Measurements from ENCODE around the gene C16orf92.
A peak's percentile ranks its signal among the peaks of the same experiment; 100 is the strongest.
"Not testable (repeated sequence)": the region's sequence is repeated elsewhere in the genome, so short reads cannot be mapped to it uniquely, and the experiment has no call there.

Gene C16orf92

DNA sequence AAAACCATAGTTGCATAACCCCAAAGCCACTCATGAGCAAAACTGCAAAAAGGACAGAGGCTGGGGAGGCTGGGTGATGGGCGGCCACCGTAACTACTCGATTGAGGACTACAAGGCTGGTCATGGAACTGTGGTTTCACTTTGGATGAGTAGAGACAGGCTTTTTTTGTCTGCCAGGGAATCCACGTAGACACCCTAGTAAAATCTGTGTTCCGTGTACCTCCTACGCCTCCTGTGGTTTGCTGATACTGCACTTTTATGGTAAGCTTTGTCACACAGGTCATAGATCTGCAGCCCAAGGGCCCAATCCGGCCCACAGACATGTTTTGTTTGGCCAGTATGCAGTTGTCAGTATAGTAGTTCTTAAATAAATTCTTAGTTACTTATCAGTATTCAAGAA, 10.3 kb downstream of the C16orf92 start:
- no peak for DNase-seq (ENCODE audit: insufficient read length)
- no peak for TF ChIP-seq TAF1 (IDR thresholded peaks at IDR 0.05; ENCODE audit: borderline replicate concordance, low read depth, low read length)
- no peak for TF ChIP-seq POLR2AphosphoS5 (IDR thresholded peaks at IDR 0.05; ENCODE audit: low read depth, low read length)
- no peak for TF ChIP-seq POLR2A (IDR thresholded peaks at IDR 0.05; ENCODE audit: low read depth, low read length)
- FAIRE-seq = peak; percentile 68

GRCh38 chr16:30040221-30040620, 17.2 kb downstream of the C16orf92 start:
- FAIRE-seq = no peak
- DNase-seq (ENCODE audit: insufficient read length) = no peak

DNA sequence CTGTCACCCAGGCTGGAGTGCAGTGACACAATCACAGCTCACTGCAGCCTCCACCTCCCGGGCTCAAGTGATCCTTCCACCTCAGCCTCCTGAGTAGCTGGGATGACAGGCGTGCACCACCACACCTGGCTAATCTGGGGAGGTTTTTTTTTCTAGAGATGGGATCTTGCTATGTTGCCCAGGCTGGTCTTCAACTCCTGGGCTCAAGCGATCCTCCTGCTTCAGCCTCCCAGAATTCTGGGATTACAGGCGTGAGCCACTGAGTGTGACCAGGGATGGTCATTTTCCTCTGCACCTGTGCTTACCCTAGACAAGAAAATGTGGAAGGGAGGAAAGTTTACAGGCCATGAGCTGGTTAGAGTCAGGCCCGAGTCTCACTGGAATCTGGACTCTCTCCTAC, 17.7 kb downstream of the C16orf92 start:
- DNase-seq (ENCODE audit: insufficient read length); FAIRE-seq: not testable (repeated sequence)

More at GRCh38 chr16:30040221-30040620, 17.2 kb downstream of the C16orf92 start:
- TF ChIP-seq TAF1 (IDR thresholded peaks at IDR 0.05; ENCODE audit: borderline replicate concordance, low read depth, low read length) (no peak), POLR2AphosphoS5 (IDR thresholded peaks at IDR 0.05; ENCODE audit: low read depth, low read length) (no peak), POLR2A (IDR thresholded peaks at IDR 0.05; ENCODE audit: low read depth, low read length) (no peak)

- DNase-seq (ENCODE audit: insufficient read length) (no peak), FAIRE-seq (no peak)
- no peak for TF ChIP-seq TAF1 (IDR thresholded peaks at IDR 0.05; ENCODE audit: borderline replicate concordance, low read depth, low read length)
- no peak for TF ChIP-seq POLR2A (IDR thresholded peaks at IDR 0.05; ENCODE audit: low read depth, low read length)
- no peak for TF ChIP-seq POLR2AphosphoS5 (IDR thresholded peaks at IDR 0.05; ENCODE audit: low read depth, low read length)
Measured at GRCh38 chr16:30041841-30042240, 18.8 kb downstream of the C16orf92 start.

DNA sequence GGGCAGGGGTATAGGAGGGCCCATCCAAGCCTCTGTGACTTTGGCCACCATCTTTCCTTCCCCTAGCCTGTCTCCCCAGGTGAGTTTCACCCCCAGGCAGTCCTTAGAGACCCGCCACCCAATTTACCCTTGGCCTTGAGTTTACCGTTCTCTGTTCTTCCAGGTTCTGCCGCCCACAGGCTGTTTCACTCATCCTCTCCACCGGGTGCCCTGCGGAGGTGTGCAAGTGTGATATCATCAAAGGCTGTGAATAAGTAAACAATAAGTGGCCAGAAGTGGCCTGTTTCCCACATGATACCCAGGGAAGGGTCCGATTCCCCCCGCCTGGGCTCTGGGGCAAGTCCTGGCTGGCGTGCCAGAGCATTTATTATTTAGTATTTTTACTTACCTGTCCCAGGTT, 23.2 kb downstream of the C16orf92 start:
- no peak for TF ChIP-seq POLR2AphosphoS5 (IDR thresholded peaks at IDR 0.05; ENCODE audit: low read depth, low read length)
- no peak for TF ChIP-seq TAF1 (IDR thresholded peaks at IDR 0.05; ENCODE audit: borderline replicate concordance, low read depth, low read length)
- no peak for TF ChIP-seq POLR2A (IDR thresholded peaks at IDR 0.05; ENCODE audit: low read depth, low read length)
- FAIRE-seq = no peak
- no peak for DNase-seq (ENCODE audit: insufficient read length)

GRCh38 chr16:30046588-30046987, 23.6 kb downstream of the C16orf92 start:
- DNase-seq (ENCODE audit: insufficient read length) (no peak), FAIRE-seq (no peak)
- TF ChIP-seq TAF1 (IDR thresholded peaks at IDR 0.05; ENCODE audit: borderline replicate concordance, low read depth, low read length) (no peak), POLR2AphosphoS5 (IDR thresholded peaks at IDR 0.05; ENCODE audit: low read depth, low read length) (no peak), POLR2A (IDR thresholded peaks at IDR 0.05; ENCODE audit: low read depth, low read length) (no peak)

DNA sequence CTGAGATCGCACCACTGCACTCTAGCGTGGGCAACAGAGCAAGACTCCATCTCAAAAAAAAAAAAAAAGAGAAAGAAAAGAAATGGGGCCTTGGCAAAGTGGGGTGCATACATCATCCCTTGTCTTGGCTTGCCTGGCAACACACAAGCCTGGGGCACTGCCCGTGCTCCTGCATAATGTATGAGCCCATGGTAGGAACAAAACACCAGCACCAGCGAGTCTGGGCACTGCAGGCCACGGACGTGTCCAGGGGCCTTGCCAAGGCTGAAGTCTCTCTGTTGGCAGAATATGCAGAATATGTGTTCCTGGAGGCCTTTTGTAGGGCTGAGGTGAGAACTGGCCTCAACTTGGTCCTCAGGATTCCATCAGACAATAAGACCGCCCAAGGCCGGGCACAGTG, 26.9 kb downstream of the C16orf92 start:
- DNase-seq (ENCODE audit: insufficient read length) (no peak), FAIRE-seq (no peak)
- no peak for TF ChIP-seq POLR2AphosphoS5 (IDR thresholded peaks at IDR 0.05; ENCODE audit: low read depth, low read length)
- no peak for TF ChIP-seq POLR2A (IDR thresholded peaks at IDR 0.05; ENCODE audit: low read depth, low read length)
- no peak for TF ChIP-seq TAF1 (IDR thresholded peaks at IDR 0.05; ENCODE audit: borderline replicate concordance, low read depth, low read length)

DNA sequence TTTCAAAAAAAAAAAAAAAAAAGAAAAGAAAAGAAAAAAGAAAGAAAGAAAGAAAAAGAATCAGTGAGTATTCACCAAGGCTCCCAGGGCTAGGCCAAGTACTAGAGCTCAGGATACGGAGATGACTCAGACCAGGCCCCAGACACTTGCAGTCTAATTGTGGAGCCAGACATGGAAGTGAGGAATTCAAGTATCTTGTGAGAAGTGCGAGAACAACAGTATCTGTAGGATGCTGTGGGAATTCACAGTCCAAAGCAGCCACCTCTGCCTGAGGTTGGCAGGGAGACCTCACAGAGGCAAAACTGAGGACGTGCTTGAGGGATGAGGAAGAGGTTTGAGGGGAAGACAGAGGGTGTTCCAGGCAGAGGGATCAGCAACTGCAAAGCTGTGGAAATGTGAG, 28.5 kb downstream of the C16orf92 start:
- no peak for FAIRE-seq
- TF ChIP-seq TAF1 (IDR thresholded peaks at IDR 0.05; ENCODE audit: borderline replicate concordance, low read depth, low read length) (no peak), POLR2A (IDR thresholded peaks at IDR 0.05; ENCODE audit: low read depth, low read length) (no peak), POLR2AphosphoS5 (IDR thresholded peaks at IDR 0.05; ENCODE audit: low read depth, low read length) (no peak)
- DNase-seq (ENCODE audit: insufficient read length) = no peak

DNA sequence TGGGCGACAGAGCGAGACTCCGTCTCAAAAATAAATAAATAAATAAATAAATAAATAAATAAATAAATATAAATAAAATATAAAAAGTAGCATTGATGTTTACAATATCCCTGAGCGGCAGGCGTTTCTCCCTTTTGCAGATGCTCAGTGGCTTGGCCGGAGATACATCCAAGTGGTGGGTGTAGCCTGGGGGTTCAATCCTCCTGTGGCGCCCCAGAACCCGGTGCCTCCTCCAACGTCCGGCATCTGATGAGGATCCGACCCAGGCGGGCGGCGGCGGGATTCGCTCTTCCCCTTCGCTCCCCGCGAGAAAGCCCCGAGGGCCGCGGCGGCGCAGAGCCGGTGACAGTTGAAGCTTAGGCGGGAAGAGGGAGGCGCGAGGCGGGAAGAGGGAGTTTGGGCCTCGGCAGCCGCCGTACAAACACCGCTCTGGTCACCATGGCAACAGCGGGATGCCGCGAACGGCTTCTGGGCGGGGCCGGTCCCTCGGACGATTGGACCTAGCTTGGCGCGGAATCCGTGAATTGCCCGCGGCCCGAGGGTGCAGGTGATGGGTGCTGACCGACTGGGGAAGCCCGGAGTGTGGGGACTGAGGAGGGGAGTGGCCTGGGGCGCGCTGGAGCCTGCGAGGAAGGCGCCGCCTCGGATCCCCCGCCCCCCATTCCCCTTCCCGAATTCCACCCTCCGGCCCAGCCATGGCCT, 29.8 kb downstream of the C16orf92 start:
- TF ChIP-seq TAF1 (IDR thresholded peaks at IDR 0.05; ENCODE audit: borderline replicate concordance, low read depth, low read length) (no peak), POLR2AphosphoS5 (IDR thresholded peaks at IDR 0.05; ENCODE audit: low read depth, low read length) (no peak), POLR2A (IDR thresholded peaks at IDR 0.05; ENCODE audit: low read depth, low read length) (peak; percentile 51; the same call in 1 of the 2 replicates)
- DNase-seq (ENCODE audit: insufficient read length) (peak; percentile 97), FAIRE-seq (peak; percentile 84)

DNA sequence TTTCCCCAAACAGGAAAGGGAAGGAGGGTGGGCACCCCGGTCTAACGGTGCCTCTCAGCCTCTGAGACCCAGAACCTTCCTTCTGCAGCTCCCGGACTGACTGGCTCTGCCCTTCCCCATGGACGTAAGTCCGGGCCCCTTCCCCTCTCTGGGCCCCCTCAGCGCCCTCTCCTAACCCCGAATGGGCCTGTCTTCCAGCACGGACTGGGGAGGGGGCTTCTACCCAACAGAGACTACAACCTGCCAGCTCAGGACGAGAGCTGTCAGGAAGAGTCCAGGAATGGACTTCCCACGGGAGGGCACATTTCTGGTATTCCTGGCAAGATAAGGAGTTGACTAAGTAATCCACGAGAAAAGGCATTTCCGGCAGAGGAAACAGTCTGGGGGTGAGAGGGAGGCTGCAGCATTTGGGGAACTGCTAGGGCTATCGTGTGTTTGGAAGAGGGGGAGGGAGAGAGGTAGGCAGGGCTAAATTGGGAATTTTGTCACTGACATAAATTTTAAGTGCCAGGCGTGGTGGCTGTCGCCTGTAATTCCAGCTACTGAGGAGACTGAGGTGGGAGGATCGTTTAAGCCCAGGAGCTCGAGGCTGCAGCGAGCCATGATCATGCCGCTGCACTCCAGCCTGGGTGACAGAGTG, 30.5 kb downstream of the C16orf92 start:
- FAIRE-seq (no peak), DNase-seq (ENCODE audit: insufficient read length) (no peak)
- TF ChIP-seq TAF1 (IDR thresholded peaks at IDR 0.05; ENCODE audit: borderline replicate concordance, low read depth, low read length) = no peak
- TF ChIP-seq POLR2AphosphoS5 (IDR thresholded peaks at IDR 0.05; ENCODE audit: low read depth, low read length) = no peak
- TF ChIP-seq POLR2A (IDR thresholded peaks at IDR 0.05; ENCODE audit: low read depth, low read length) = no peak

- TF ChIP-seq TAF1 (IDR thresholded peaks at IDR 0.05; ENCODE audit: borderline replicate concordance, low read depth, low read length) (no peak), POLR2A (IDR thresholded peaks at IDR 0.05; ENCODE audit: low read depth, low read length) (no peak), POLR2AphosphoS5 (IDR thresholded peaks at IDR 0.05; ENCODE audit: low read depth, low read length) (no peak)
- DNase-seq (ENCODE audit: insufficient read length) (no peak), FAIRE-seq (no peak)
Measured at GRCh38 chr16:30054451-30054850, 31.5 kb downstream of the C16orf92 start.

DNA sequence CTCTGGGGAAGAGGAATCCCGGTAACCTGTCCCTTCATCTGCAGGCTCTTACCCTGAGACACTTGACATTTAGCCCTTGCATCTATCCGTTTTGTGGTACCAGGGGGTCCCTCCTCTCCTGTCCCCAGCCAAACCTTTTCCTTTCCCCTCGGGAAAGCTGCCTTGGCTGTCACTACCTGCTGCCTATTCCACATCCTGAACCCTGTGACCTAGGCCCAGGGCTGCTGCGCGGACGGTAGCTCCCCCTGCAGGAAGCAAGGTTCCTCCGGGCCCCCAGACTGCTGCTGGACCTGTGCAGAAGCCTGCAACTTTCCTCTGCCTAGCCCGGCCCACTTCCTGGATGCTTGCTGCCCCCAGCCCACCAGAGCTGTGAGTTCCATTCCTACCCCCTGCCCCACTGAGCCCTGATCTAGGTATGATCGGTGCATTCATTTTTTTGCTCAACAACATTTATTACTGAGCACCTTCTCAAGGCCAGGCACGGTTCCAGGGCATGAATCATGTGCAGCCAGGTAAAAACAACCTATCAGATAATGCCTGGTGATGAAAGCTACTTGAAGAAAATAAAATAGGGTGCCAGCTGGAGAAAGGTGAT, 32.1 kb downstream of the C16orf92 start:
- TF ChIP-seq POLR2A (IDR thresholded peaks at IDR 0.05; ENCODE audit: low read depth, low read length) = no peak
- DNase-seq (ENCODE audit: insufficient read length) = peak; percentile 56
- no peak for FAIRE-seq

Measured in GM12892 (cell line).